ENCODE measurements around the gene ZNF536.

The ZNF536 gene

DNA sequence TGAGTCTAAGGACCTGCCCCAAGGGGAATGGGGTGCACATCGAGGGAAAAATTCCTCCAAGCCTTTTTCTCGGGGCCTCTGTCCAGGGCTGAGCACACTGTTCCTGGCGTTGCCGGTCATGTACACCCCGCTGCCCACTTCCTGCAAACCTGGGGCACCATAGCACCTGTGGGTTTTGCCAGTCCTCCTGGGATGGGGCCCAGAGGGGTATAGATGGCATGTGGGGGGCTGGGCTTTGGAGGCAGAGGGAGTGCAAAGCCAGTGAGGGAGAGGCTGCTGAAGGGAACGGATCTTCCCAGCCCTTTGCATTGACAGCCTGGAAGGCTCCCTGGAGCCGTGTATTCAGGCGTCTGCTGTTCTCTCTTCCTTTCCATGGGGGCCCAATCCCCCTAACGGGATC is 187.3 kb downstream of the ZNF536 start:
- in situ Hi-C loops (cut with MboI; ENCODE audit: low sequenced_read_pairs, unreplicated experiment) = no loop called here
- TF ChIP-seq, protein P1, sequence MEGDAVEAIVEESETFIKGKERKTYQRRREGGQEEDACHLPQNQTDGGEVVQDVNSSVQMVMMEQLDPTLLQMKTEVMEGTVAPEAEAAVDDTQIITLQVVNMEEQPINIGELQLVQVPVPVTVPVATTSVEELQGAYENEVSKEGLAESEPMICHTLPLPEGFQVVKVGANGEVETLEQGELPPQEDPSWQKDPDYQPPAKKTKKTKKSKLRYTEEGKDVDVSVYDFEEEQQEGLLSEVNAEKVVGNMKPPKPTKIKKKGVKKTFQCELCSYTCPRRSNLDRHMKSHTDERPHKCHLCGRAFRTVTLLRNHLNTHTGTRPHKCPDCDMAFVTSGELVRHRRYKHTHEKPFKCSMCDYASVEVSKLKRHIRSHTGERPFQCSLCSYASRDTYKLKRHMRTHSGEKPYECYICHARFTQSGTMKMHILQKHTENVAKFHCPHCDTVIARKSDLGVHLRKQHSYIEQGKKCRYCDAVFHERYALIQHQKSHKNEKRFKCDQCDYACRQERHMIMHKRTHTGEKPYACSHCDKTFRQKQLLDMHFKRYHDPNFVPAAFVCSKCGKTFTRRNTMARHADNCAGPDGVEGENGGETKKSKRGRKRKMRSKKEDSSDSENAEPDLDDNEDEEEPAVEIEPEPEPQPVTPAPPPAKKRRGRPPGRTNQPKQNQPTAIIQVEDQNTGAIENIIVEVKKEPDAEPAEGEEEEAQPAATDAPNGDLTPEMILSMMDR (IDR thresholded peaks at IDR 0.05; ENCODE audit: borderline replicate concordance, control extremely low read depth, extremely low read depth, insufficient read depth, missing control alignments) = no peak

GRCh38 chr19:30562981-30563380 is 190.8 kb downstream of the ZNF536 start:
- in situ Hi-C loops (cut with MboI; ENCODE audit: low sequenced_read_pairs, unreplicated experiment) = no loop called here
- TF ChIP-seq, protein P1 (IDR thresholded peaks at IDR 0.05; ENCODE audit: borderline replicate concordance, control extremely low read depth, extremely low read depth, insufficient read depth, missing control alignments) = no peak
- no peak for DNase-seq (ENCODE audit: low spot score)

More for the DNA sequence above, 187.3 kb downstream of the ZNF536 start:
- DNase-seq (ENCODE audit: low spot score) = no peak

DNA sequence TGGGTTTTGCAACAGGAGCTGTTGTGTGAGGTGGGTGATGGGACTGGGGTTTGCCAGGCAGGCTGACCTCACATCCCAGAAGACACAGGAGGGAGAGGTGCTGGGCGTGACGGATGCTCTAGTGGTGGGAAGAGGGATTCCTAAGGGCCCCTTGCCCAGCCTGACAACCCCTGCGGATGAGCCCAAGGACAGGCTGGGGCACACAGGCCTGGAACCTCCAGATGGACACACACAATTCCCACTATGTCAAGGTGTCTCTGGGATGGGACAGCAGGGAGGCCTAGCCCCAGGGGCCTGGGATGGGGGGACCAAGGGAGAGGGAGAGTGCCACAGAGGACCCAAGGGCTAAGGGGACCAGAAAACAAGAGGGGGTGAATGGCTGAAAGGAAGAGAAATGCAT is 191.5 kb downstream of the ZNF536 start:
- in situ Hi-C loops (cut with MboI; ENCODE audit: low sequenced_read_pairs, unreplicated experiment) = no loop called here
- TF ChIP-seq, protein P1 (IDR thresholded peaks at IDR 0.05; ENCODE audit: borderline replicate concordance, control extremely low read depth, extremely low read depth, insufficient read depth, missing control alignments) = no peak

DNA sequence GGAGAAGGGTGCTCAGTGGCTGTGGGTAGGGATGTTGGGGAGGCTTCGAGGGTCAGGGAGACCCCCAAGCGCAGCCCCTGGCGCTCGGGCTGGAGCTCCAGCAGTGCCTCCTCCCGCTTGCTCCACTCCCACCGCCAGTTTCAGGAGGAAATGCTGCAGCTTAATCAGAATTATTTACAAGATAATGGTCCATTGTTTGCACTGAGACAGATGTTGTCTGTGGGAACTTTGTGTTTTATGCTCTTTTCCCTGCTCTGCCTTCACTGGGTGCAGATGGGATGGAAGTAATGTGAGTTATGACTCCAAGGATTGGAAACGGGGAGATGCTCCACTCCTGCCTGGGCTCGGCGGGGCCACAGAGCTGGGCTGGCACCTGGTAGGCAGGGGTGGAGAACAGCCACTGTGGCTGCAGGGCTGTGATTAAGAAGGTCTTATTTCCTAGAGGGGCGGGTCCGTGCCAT is 192.4 kb downstream of the ZNF536 start:
- TF ChIP-seq, protein P1 (IDR thresholded peaks at IDR 0.05; ENCODE audit: borderline replicate concordance, control extremely low read depth, extremely low read depth, insufficient read depth, missing control alignments) = no peak
- no peak for DNase-seq (ENCODE audit: low spot score)
- in situ Hi-C loops (cut with MboI; ENCODE audit: low sequenced_read_pairs, unreplicated experiment) = no loop called here

More for the DNA sequence above, 191.5 kb downstream of the ZNF536 start:
- DNase-seq (ENCODE audit: low spot score) = no peak

DNA sequence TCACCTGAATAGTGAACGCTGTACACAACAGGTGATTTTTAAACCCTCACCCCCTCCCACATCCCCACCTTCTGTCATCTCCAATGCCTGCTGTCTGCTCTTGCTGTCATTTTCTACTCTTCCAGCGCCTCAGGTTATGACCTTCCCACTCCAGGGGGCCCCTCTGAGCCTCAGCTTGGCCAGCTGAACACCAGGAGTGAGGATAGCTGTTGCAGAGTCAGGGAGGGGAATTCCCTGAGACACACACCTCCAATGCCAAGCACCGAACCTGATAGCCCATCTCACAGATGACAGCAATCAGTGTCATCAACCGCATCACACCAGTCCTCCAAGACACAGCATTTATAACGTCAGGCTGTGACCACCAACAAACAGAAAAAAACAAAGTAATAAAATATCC is 193.5 kb downstream of the ZNF536 start:
- TF ChIP-seq, protein P1 (IDR thresholded peaks at IDR 0.05; ENCODE audit: borderline replicate concordance, control extremely low read depth, extremely low read depth, insufficient read depth, missing control alignments) = no peak
- in situ Hi-C loops (cut with MboI; ENCODE audit: low sequenced_read_pairs, unreplicated experiment) = no loop called here

GRCh38 chr19:30566681-30567420 is 194.7 kb downstream of the ZNF536 start:
- in situ Hi-C loops (cut with MboI; ENCODE audit: low sequenced_read_pairs, unreplicated experiment) = no loop called here
- TF ChIP-seq, protein P1 (IDR thresholded peaks at IDR 0.05; ENCODE audit: borderline replicate concordance, control extremely low read depth, extremely low read depth, insufficient read depth, missing control alignments) = no peak
- DNase-seq (ENCODE audit: low spot score) = no peak

More for the DNA sequence above, 193.5 kb downstream of the ZNF536 start:
- DNase-seq (ENCODE audit: low spot score) = no peak
